ENCODE measurements around the gene ADPRHL1.
"Not testable (repeated sequence)": the region's sequence is repeated elsewhere in the genome, so short reads cannot be mapped to it uniquely, and the experiment has no call there.

Gene ADPRHL1

DNA sequence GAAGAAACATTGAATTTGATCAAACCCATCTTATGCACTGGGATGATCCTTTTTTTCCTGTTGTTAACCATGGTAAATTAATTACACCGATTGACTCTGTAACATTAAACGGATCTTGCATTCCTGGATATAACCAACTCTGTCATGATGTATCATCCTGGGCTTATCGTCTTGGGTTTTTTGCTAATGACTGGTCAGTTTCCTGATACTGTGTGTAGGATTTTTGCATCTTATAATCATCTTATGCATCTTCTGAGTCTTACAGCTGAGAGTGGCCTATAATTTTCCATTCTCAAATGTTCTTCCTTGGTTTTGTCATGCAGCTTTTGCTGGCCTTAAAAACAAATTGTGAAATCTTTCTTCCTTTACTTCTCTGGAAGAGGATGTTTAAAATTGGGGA is 24.4 kb upstream of the ADPRHL1 start:
- no peak for DNase-seq

DNA sequence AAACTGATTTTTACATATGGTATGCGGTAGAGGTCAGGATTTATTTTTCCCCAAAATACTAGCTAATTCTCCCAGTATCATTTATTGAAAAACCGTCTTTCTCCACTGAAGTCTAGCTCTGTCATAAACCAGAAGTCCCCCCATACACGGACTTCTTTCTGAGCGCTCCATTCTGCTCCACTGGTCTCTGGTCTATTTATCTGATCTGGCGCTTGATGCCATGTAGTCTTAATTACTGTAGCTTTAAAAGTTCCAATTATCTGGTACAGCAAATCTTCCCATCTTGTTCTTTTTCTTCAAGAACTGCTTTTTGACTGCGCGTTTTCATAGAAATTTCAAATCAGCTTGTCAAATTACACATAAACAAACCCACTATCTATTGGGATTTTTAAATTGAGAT is 23.5 kb upstream of the ADPRHL1 start:
- no peak for DNase-seq

DNA sequence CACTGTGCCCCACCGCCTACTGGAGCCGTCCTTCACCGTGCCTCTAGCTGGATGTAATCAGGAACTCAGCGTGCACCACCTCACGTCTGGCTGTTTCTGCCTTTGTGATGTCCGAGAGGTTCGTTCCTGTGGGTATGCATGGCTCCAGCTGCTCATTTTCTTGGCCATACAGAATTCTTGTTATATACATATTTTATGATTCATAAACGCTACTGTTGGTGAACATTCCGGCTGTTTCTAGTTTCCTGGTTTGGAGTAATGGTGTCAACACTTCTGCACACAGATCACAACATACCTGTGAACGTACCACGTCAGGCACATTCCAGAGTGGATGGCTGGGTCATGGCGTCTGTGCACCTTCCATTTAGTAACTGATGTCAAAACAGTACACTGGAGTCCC is 22.6 kb upstream of the ADPRHL1 start:
- no peak for DNase-seq

DNA sequence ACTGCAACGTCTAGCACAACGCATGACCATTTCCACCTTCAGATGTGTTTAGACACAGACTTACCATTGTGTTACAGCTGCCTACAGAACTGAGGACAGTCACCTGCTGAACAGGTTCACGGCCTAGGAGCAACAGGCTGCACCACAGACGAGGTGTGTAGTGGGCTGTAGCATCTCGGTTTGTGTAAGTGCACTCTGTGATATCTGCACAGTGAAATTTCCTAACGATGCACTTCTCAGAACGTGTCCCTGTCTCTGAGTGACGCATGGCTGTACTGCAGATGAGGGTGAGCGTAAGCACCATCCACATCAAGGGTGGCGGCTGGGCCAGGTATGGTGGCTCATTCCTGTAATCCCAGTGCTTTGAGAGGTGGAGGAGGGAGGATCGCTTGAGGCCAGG is 22.0 kb upstream of the ADPRHL1 start:
- no peak for DNase-seq

DNA sequence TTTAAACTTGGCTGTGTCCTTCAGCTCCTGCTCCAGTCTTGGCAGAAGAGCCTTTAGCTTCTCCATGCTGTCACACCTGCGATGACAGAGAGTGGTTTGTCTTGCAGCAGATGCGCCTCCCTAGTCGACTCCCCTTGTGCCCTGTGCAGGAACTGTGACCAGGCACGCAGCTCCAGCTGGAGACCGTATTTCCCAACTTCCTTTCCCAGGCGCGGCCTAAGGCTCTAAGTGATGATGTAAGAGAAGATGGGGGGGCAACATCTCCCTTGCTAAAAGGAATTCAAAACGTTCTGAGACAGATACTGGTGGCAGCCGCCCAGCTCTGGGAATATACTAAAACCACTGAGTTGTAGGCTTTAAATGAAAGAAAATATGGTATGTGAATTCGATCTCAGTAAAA is 20.9 kb upstream of the ADPRHL1 start:
- no peak for DNase-seq

DNA sequence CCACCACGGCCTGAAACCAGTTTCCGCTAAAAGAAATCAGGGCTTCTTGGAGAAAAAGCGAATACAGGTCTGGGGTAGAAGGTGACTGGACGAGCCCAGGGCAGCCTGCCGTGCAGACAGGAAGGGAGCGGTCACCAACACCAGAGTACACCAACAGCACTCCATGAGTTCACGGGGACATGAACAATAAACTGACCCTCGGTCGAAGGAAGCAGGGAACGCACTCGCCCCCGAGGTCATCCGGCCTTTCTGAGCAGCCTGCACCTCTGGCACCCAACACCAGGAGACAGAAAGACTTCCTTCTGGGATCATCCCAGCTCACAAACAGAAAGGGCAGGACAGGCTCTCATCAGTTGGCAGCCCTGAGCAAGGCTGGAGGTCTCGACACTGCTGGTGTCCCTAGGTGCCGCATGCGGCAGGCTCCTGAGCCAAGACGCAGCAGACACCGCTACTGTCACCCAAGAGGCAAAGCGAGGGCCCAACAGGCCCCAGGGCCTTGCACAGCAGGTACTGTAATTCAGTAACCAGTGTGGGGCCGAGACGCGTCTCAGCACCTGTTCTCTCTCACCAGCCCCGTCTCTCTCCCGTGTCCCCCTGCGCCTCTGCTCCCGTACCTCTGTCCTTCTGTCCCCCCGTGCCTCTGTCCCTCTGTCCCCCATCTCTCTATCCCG is 19.2 kb upstream of the ADPRHL1 start:
- no peak for DNase-seq

DNA sequence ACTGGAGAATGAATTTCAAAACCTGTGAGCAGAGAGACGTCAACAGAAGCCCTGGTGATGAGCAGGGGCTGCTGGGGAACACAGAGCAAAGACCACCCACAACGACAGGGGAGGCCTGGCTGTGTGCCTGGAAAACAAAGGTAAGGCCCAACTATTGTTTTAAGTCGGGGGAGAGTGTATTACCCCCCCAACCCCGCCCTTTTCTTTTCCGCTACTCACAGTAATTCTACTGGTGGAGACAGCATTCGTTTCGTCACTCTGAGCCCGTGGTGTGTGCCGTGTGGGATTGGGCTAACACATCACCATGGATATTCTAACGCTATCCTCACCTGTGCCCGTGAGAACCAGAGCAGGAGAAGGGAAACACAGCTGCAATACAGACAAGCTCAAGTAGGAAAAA is 18.6 kb upstream of the ADPRHL1 start:
- no peak for DNase-seq

DNA sequence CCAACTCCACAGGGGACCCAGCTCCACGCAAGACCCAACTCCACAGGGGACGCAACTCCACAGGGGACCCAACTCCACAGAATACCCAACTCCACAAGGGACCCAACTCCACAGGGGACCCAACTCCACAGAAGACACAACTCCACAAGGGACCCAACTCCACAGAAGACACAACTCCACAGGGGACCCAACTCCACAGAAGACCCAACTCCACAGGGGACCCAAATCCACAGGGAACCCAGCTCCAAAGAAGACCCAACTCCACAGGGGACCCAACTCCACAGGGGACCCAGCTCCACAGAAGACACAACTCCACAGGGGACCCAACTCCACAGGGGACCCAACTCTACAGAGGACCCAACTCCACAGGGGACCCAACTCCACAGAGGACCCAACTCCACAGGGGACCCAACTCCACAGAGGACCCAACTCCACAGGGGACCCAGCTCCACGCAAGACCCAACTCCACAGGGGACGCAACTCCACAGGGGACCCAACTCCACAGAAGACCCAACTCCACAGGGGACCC is 17.4 kb upstream of the ADPRHL1 start:
- not testable (repeated sequence) for DNase-seq

DNA sequence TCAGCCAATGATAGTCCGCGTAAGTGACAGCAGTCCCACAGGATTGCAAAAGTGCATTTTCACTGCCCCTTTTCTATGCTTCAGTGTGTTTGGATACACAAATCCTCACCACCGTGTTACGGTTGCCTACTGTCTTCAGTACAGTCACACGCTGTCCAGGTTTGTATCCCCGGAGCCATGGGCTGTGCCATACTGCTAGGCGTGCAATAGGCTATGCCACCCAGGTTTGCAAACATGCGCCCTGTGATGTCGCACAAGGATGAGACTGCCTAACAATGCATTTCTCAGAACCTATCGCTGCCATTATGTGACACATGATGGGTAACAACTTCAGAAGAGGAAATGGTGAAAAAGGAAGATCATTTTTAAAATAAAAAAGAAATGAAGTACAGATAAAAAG is 16.8 kb upstream of the ADPRHL1 start:
- no peak for DNase-seq

DNA sequence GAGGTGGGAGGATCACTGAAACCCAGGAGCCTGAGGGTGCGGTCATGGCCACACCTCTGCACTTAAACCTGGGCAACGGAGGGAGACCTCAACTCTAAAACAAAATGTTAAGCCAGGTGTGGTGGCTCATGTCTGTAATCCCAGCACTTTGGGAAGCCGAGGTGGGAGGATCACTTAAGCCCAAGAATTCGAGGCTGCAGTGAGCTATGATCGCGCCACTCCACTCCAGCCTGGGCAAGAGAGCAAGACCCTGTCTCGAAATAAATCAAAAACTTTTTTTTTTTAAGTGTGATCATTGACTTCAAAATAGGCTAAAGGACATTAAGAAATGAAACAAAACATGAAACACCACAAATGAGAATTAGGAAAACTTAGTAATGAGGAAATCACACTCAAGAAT is 16.3 kb upstream of the ADPRHL1 start:
- DNase-seq: no peak

DNA sequence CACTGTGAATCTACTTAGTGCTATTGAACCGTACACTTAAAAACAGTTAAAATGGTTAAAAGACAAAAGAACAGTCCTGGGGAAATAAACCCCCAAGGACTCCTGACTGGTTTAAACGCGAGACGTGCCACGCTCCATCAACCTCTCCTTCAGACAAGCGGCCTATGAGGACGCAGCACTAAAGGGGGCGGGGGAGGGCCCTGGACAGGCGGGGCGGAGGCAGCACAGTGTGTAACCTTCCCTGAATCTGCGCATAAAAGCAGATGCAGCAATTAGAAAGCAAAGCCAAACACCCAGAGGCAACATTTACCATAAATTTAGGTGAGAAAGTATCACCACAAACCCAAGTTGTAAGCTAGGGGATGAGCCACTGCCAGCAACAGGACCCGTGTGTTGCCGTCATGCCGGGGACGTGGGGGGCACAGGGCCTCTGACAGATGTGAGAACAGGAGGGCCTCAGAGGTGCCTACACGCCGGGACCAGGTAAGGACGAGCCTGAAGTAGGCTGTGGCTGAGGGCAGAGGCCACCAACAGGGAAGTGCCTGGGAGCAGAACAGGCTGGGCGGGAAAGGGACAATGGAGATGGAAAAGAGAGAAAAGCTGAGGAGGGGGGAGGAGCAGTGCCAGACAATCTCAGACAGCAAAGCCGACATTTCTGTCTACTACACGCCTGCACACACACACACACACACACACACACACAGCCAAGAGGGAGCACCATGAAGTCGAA is 15.3 kb upstream of the ADPRHL1 start:
- no peak for DNase-seq

DNA sequence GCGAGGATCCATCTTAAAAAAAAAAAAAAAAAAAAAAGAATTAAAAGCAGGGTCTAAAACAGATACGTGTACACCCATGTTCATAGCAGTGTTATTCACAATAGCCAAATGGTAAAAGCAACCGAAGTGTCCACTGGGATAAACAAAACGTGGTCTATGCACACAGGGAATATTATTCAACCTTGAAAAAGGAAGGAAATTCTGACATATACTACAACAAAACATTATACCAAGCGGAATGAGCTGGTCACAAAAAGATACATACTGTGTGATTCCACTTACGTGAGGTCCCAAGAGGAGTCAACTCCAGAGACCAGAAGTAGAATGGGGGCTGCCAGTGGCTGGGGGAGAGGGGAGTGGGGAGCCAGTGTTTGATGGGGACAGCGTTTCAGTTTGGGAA is 14.7 kb upstream of the ADPRHL1 start:
- DNase-seq: no peak

DNA sequence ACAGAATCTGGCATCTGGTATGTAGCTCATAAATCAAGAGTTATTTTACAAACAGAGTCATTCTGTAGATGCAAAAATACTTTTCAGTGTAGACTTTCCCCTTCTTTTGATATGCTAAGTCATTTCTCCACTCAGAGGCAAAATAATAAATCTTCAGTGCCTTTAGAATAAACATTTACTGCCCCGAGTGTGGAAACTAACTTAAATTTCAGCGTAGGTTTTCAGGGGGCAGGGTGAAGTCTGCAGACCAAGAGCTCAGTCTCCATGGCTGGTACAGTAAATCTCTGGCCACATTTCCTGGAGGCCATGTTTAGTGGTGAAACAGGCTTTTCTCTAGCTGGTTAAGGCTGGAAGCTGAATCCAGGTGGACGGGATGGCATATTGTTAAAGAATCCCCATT is 13.1 kb upstream of the ADPRHL1 start:
- no peak for DNase-seq

DNA sequence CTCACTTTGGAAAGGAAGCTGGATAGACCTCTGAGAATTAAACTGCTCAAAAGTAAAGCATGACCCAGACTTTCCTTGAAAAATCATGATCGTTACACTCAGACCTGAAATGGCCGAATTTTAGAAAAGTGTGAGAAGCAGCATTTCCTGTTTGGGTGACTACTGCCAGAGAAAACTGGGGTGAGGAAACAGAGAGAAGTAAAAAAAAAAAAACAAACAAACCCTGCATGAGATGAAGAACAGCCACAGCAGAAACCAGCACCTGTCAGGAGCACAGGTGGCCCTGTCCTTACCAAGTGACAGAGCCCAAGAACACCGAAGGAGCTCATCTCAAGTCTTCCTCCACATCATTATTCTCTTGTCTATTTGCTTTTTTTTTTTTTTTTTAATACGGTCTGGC is 12.0 kb upstream of the ADPRHL1 start:
- no peak for DNase-seq

DNA sequence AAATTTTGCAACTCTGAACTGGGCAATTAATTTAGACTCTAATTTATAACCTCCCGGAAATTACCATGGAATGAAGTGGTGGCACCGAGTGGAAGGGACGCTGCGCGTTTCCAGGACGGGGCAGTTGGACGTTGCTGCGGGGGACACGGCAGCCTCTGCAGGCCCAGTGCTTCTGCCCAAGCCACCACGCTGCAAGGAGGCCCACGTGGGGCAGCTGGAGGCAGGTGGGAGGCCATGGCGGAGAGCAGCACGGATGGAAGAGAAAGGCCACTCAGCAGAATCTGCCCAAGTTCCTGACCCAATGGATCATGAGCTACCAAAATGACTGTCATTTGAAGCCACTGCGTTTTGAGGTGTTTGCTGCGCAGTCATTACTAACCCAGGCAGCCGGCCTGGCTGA is 11.2 kb upstream of the ADPRHL1 start:
- DNase-seq: no peak

DNA sequence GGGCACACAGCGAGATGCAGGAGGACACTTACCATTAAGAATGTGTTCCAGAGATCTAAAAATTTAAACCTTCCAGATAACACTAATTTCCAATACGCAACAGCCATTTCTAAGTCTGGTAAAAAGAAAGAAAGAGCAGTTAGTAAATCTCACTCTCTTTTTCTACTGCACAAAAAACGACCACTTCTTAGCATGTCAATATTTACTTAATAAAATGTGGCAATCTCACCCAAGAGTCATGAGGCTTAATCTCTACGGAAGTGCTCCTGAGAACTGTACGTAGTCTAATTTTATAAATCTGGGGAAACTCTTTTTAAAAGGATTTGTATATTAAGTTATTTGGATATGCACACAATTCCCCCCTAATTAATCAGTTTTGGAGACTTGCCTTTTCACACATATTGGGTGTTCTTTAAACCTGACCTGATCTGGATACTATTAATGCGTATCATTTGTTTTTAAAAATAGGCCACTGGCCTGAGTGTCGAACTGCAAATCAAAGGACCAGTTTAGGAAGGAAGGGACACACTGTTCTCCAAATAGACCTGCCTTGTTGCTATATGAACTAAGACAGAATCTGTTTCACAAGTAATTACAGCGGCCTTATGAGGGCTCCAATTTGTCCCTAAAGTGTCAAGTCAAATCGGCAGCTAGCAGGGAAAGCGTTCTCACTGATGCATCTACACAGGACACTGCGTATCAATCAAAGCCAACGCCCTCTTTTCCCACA is 7.9 kb upstream of the ADPRHL1 start:
- DNase-seq: no peak

DNA sequence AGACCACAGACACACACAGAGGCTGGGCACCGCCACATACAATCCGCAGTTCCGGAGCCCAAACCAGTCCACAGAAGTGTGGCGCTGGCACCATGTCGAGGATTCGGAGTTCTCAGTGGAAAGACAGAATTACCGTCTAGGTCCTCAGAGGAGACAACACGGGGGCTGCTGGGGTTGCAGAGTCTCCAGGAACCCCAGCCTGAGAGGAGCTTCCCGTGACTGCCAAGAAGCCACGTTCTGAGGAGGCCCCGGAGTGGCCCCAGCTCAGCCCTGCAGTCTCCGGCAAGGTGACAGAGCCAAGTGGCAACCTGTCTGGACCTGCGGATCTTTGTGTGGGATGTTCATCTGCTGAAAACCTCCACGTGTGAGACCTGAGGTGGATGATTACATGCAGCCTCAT is 7.3 kb upstream of the ADPRHL1 start:
- DNase-seq: no peak

DNA sequence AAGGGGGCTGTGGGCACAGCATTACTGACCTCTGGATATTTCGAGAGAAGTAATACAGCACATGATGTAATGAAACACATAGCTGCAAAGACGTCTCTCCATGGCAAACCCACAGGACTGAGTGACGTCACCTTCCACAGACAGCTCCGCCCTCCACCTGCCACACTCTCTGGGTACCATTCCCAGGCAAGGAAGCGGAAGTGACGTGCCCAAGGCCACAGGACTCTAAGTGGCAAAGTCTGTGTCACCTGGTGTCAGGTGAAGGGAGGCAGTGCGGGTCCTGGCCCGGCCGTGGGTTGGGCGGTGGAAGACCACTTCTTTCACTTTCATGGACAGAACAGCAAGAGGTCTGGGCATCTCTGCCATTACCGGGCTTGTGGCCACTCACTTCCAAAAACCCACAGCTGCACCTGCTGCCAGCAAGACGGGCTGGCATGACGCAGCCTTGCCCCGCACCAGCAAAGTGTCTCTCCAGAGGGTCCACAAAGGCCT is 6.8 kb upstream of the ADPRHL1 start:
- DNase-seq: no peak

DNA sequence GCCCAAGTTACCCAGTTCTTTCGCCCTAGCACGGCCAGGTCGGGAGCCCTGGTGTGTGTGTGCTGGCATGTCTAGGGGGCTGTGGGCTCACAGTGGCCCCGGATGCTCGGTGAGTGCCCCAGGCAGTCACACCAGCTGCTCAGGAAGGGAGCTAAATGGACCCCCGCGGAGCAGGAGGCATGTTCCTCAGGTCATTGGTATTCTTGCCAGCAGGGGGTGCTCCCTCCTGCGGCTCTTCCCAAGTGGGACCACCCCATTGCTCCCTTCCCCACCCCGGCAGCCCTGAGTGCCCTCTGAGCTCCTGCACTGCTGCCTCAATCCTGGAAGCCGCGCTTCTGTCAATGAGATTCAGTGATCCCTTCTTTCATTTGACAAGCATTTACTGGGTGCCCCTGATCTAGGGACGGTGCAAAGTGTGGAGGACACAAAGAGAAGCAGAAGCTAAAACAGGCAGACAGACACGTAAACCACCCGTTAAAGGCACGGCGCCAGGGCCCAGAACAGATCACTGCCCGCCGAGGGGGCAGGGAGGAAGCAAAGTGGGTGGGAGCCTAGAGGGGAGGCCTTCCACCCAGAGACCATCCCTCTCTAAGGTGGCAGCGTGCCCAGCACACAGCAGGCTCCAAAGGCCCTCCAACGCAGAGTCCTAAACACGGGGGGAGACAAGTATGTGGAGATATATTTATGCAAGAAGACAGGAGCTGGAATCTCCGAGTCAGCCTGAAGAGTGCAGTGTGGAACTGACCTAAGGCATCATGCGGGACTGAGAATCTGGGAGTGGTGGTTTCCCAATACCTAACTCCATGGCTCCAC is 5.2 kb upstream of the ADPRHL1 start:
- no peak for DNase-seq

DNA sequence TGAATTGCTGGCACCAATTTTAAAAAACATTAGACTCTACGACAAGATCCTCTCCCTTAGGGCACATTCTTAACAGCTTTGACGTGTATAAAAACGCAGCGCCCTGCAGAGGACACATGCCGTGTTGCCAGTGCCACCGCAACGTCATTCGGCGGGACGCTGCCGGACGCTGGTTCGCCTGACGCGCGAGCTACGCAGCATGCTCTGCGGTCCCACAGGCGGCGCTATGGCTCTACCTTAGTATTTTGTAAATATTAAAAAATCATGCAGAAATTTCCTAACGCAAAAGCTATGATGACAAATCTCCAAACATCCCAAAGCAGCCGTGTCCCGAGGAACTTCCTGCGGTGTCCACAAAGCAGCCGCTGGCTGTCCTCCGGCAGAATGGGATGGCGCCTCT is 4.2 kb upstream of the ADPRHL1 start:
- DNase-seq: no peak

DNA sequence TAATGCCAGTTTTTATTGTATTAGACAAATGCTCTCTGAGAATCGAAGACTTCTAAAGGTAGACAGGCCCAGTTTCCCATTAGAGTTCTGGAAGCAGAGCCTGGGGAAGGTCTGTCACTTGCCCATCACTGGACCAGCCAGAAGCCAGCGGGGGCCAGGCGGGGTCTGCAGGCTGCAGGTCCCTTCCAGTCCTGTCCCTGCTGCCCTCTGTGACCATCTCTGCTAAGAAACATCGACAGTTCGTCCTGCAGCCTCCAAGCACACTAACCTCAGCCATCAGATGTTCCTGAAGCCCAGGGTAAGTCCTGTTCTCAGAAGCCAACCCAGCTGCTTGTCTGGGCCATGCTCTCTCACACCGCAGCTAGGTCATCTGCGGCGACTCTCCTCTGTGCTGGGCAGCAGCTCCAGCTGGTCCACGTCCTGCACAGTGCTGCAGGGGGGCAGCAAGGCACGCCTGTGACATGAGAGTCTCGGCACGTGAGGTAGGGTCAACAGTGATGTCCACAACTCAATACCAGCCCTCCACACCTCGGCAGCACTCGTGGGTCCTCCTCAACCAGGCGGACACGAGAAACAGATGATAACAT is 2.9 kb upstream of the ADPRHL1 start:
- no peak for DNase-seq

DNA sequence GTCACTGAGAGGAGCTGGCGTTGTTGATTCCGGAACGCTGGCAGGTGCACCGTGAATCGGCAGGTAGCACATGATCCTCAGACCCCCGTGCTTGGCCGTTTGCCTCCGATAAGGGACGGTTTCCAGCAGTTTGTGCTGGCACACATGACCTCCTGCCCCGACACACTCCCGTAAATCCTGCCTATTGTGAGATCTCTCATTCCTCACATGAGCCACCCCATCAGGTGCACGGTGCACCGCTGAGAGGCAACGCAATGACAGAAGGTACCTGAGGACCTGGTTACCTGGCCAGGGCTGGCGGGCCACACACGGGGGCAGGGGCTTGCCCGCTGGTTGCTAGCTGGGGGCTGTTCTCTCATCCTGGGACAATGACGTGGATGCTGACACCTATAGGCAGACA is 2.1 kb upstream of the ADPRHL1 start:
- no peak for DNase-seq

DNA sequence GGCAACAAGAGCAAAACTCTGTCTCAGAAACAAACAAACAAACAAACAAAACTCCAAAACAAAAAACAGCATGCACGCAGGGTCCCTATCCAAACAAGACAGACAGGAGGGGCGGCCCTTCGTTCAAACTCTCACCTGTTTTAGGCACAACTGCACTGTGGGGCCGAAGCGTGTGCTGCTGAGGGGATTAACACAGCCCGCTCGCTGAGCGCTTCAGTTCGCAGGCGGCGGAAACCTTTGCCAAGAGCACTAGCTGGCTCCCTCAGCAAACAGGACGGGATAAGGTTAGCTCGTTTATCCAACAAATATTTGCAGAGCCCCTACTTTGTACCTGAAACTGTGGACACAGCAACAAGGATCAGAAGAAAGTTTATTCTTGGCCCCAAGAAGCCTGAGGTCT is 1.6 kb upstream of the ADPRHL1 start:
- no peak for DNase-seq
